HEK293 (cell line): ENCODE data around the gene ATP7A.

Source experiments
- CTCF ChIA-PET: fragments of 350-600 bp; formaldehyde crosslinking; extraction: SDS; loops from one replicate; lab custom pipeline; 2021; ENCODE audit warnings: antibody characterized with exemption; lab: Yijun Ruan, JAX
- POLR2A ChIA-PET: fragments of 300-600 bp; formaldehyde crosslinking; extraction: SDS; loops from one replicate; lab custom pipeline; 2020; ENCODE audit warnings: antibody characterized with exemption, inconsistent platforms; lab: Yijun Ruan, JAX
- H3K27ac ChIP-seq: fragments of 200-500 bp; sonication (Bioruptor generic); 2 replicates; pipeline ENCODE4 v1.5.1; 2014; ENCODE audit warnings: low read depth, low read length, control low read depth, inconsistent platforms; ENCODE audit errors: extremely low read depth
- H3K36me3 ChIP-seq, 2 experiments: fragments of 200-500 bp in 1 of 2; sonication (Bioruptor generic) in 1 of 2; 1 replicate in 1 of 2; 2 replicates in 1 of 2; pipeline ENCODE4 v1.5.1; 2014 to 2017; ENCODE audit warnings: inconsistent platforms in 2 of 2, low read length in 2 of 2; ENCODE audit not compliant: control insufficient read depth in 2 of 2, insufficient read depth in 1 of 2
- H3K4me1 ChIP-seq: fragments of 200-500 bp; sonication (Bioruptor generic); 2 replicates; pipeline ENCODE4 v1.5.1; 2014; ENCODE audit warnings: mild to moderate bottlenecking, low read length, inconsistent platforms; ENCODE audit not compliant: control insufficient read depth, insufficient read depth
- H3K4me3 ChIP-seq: 2 replicates; pipeline ENCODE4 v1.5.1; 2011; ENCODE audit warnings: low read depth, mild to moderate bottlenecking, control low read depth, low read length, moderate library complexity
- H3K9me3 ChIP-seq: fragments of 200-500 bp; sonication (Bioruptor generic); 2 replicates; pipeline ENCODE4 v1.5.1; 2014; ENCODE audit warnings: low read depth, low read length, inconsistent platforms; ENCODE audit not compliant: control insufficient read depth, insufficient read depth
- EGR2 ChIP-seq: fragments of 450-650 bp; formaldehyde crosslinking; IDR thresholded peaks from 2 replicates; pipeline ENCODE4 v1.5.1; 2016; ENCODE audit warnings: low read depth, missing biosample characterization, missing genetic modification characterization
- GFI1B ChIP-seq: fragments of 450-650 bp; formaldehyde crosslinking; IDR thresholded peaks from 2 replicates; pipeline ENCODE4 v1.5.1; 2016; ENCODE audit warnings: missing biosample characterization, missing genetic modification characterization
- GLI4 ChIP-seq: fragments of 450-650 bp; formaldehyde crosslinking; IDR thresholded peaks from 2 replicates; pipeline ENCODE4 v1.5.1; 2016; ENCODE audit warnings: missing biosample characterization, missing genetic modification characterization
- HOXD13 ChIP-seq: sonication (generic); formaldehyde crosslinking; IDR thresholded peaks from 2 replicates; pipeline ENCODE4 v1.8.0; 2022; ENCODE audit warnings: missing genetic modification reagents, borderline replicate concordance
- KLF10 ChIP-seq: fragments of 450-650 bp; IDR thresholded peaks from 2 replicates; pipeline ENCODE4 v1.5.1; 2018; ENCODE audit warnings: missing biosample characterization, mild to moderate bottlenecking, missing genetic modification characterization
- PRDM1 ChIP-seq: fragments of 450-650 bp; formaldehyde crosslinking; IDR thresholded peaks from 2 replicates; pipeline ENCODE4; 2016; ENCODE audit warnings: missing biosample characterization, missing genetic modification characterization
- ZBTB6 ChIP-seq: fragments of 450-650 bp; formaldehyde crosslinking; IDR thresholded peaks from 2 replicates; pipeline ENCODE4 v1.5.1; 2017; ENCODE audit warnings: missing biosample characterization, missing genetic modification characterization
- ZNF169 ChIP-seq: fragments of 450-650 bp; formaldehyde crosslinking; IDR thresholded peaks from 2 replicates; pipeline ENCODE4 v1.5.1; 2016; ENCODE audit warnings: missing biosample characterization, missing genetic modification characterization
- ZNF174 ChIP-seq: fragments of 450-650 bp; formaldehyde crosslinking; IDR thresholded peaks from 2 replicates; pipeline ENCODE4 v1.5.0; 2017; ENCODE audit warnings: missing biosample characterization, mild to moderate bottlenecking, missing genetic modification characterization
- ZNF211 ChIP-seq: fragments of 450-650 bp; formaldehyde crosslinking; IDR thresholded peaks from 2 replicates; pipeline ENCODE4 v1.5.1; 2016; ENCODE audit warnings: low read depth, missing biosample characterization, missing genetic modification characterization
- ZNF23 ChIP-seq: fragments of 450-650 bp; formaldehyde crosslinking; IDR thresholded peaks from 2 replicates; pipeline ENCODE4 v1.5.1; 2016; ENCODE audit warnings: missing biosample characterization, missing genetic modification characterization, borderline replicate concordance
- ZNF335 ChIP-seq: fragments of 450-650 bp; formaldehyde crosslinking; conservative IDR thresholded peaks from 2 replicates; pipeline ENCODE4 v1.5.1; 2016; ENCODE audit warnings: missing biosample characterization, missing genetic modification characterization
- ZNF362 ChIP-seq: fragments of 450-650 bp; formaldehyde crosslinking; IDR thresholded peaks from 2 replicates; pipeline ENCODE4 v1.5.1; 2016; ENCODE audit warnings: missing biosample characterization, missing genetic modification characterization
- ZNF501 ChIP-seq: fragments of 450-650 bp; formaldehyde crosslinking; IDR thresholded peaks from 2 replicates; pipeline ENCODE4 v1.5.1; 2016; ENCODE audit warnings: missing biosample characterization, missing genetic modification characterization
- ZNF521 ChIP-seq: fragments of 450-650 bp; formaldehyde crosslinking; IDR thresholded peaks from 2 replicates; pipeline ENCODE4 v1.5.1; 2017; ENCODE audit warnings: missing biosample characterization, mild to moderate bottlenecking, missing genetic modification characterization
- ZNF549 ChIP-seq: fragments of 450-650 bp; IDR thresholded peaks from 2 replicates; pipeline ENCODE4 v1.5.1; 2018; ENCODE audit warnings: missing biosample characterization, missing genetic modification characterization, mild to moderate bottlenecking, inconsistent platforms, moderate library complexity
- ZNF555 ChIP-seq: fragments of 450-650 bp; formaldehyde crosslinking; conservative IDR thresholded peaks from 2 replicates; pipeline ENCODE4 v1.5.1; 2017; ENCODE audit warnings: missing biosample characterization, mild to moderate bottlenecking, missing genetic modification characterization, inconsistent platforms
- ZNF558 ChIP-seq: fragments of 450-650 bp; formaldehyde crosslinking; IDR thresholded peaks from 2 replicates; pipeline ENCODE4 v1.5.1; 2016; ENCODE audit warnings: missing biosample characterization, missing genetic modification characterization
- ZNF585B ChIP-seq: fragments of 450-650 bp; formaldehyde crosslinking; IDR thresholded peaks from 2 replicates; pipeline ENCODE4 v1.5.1; 2016; ENCODE audit warnings: missing biosample characterization, missing genetic modification characterization
- ZNF596 ChIP-seq: fragments of 450-650 bp; IDR thresholded peaks from 2 replicates; pipeline ENCODE4 v1.5.0; 2018; ENCODE audit warnings: missing biosample characterization, mild to moderate bottlenecking, missing genetic modification characterization, moderate library complexity
- ZNF610 ChIP-seq: fragments of 450-650 bp; formaldehyde crosslinking; IDR thresholded peaks from 2 replicates; pipeline ENCODE4 v1.5.1; 2016; ENCODE audit warnings: missing biosample characterization, missing genetic modification characterization, borderline replicate concordance
- ZNF629 ChIP-seq: fragments of 450-650 bp; formaldehyde crosslinking; IDR thresholded peaks from 2 replicates; pipeline ENCODE4 v1.5.1; 2017; ENCODE audit warnings: missing biosample characterization, missing genetic modification characterization
- ZNF639 ChIP-seq: fragments of 450-650 bp; formaldehyde crosslinking; IDR thresholded peaks from 2 replicates; pipeline ENCODE4 v1.5.1; 2016; ENCODE audit warnings: missing biosample characterization, missing genetic modification characterization
- ZNF658 ChIP-seq: fragments of 450-650 bp; formaldehyde crosslinking; IDR thresholded peaks from 2 replicates; pipeline ENCODE4; 2016; ENCODE audit warnings: missing biosample characterization, missing genetic modification characterization
- ZNF664 ChIP-seq: fragments of 450-650 bp; formaldehyde crosslinking; IDR thresholded peaks from 2 replicates; pipeline ENCODE4 v1.5.1; 2016; ENCODE audit warnings: missing biosample characterization, missing genetic modification characterization
- ZNF692 ChIP-seq: fragments of 450-650 bp; formaldehyde crosslinking; IDR thresholded peaks from 2 replicates; pipeline ENCODE4 v1.5.1; 2016; ENCODE audit warnings: missing biosample characterization, missing genetic modification characterization
- ZNF830 ChIP-seq: fragments of 450-650 bp; IDR thresholded peaks from 2 replicates; pipeline ENCODE4 v1.5.0; 2018; ENCODE audit warnings: missing biosample characterization, missing genetic modification characterization, low read depth, mild to moderate bottlenecking, moderate library complexity

The ATP7A gene

GRCh38 chrX:78064698-78065601 lies 154.5 kb downstream of the ATP7A start (continued):
- TF ChIP-seq GFI1B (tag by site-specific recombination) (peak; percentile 49; the same call in 1 of the 2 replicates), ZNF629 (tag by site-specific recombination) (peak; percentile 66), GLI4 (tag by site-specific recombination) (0 out of 2 replicates have a peak, but pooled peaks have one; percentile 37), ZNF692 (tag by site-specific recombination) (0 out of 2 replicates have a peak, but pooled peaks have one; percentile 52), ZNF362 (tag by site-specific recombination) (peak; percentile 33; the same call in 1 of the 2 replicates), ZNF558 (tag by site-specific recombination) (peak; percentile 43; the same call in 1 of the 2 replicates)

- H3K9me3 ChIP-seq = peaks cover 2% of the 10 kb centered on the region
- ChIA-PET CTCF (interaction anchor here (1.5 kb wide), 1 partner anchor 42 kb away, joined by 4 read pairs; no protein-coding TSS in a partner anchor), POLR2A (no interaction called here)
- no peak overlapping the region for H3K4me3 ChIP-seq
- H3K27ac ChIP-seq = no peak overlapping the region
- TF ChIP-seq ZNF549 (tag by site-specific recombination) = no peak
- TF ChIP-seq ZNF639 (tag by site-specific recombination) = no peak
- no peak for TF ChIP-seq ZNF585B
- TF ChIP-seq ZNF830 = no peak
- TF ChIP-seq ZNF169 (tag by site-specific recombination) = no peak
- TF ChIP-seq ZNF692 (tag by site-specific recombination) = peak; percentile 52; the same call in 1 of the 2 replicates
- H3K4me1 ChIP-seq = no peaks in the 10 kb centered on the region
- H3K36me3 ChIP-seq = no peaks in the 10 kb centered on the region
Measured at GRCh38 chrX:78066110-78066509, 155.6 kb downstream of the ATP7A start.

DNA sequence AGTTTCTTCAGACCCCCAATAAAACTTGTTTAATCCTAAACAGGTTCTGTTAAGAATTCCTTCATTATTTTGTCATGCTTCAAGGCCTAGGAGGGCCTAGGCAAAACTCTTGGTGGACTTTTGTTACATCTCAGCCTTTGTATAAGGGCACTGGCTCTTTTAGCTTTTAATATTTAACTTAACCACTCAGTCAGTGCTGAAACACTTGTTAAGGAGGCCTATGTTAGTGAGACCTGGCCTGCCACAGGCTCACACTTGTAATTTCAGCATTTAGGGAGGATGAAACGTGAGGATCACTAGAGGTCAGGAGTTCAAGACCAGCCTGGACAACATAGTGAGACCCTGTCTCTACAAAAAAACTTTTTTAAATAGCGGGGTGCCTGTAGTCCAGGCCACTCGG lies 160.8 kb downstream of the ATP7A start:
- no peaks in the 10 kb centered on the region for H3K36me3 ChIP-seq
- TF ChIP-seq EGR2 (tag by site-specific recombination) (no peak), ZBTB6 (no peak), HOXD13 (CRISPR knock-in tag) (no peak), ZNF610 (tag by site-specific recombination) (no peak), PRDM1 (tag by site-specific recombination) (no peak), ZNF23 (tag by site-specific recombination) (no peak), ZNF501 (tag by site-specific recombination) (no peak), ZNF335 (tag by site-specific recombination) (no peak), ZNF211 (tag by site-specific recombination) (no peak), ZNF658 (tag by site-specific recombination) (no peak), KLF10 (no peak), ZNF174 (tag by site-specific recombination) (no peak), ZNF596 (tag by site-specific recombination) (no peak), ZNF521 (tag by site-specific recombination) (no peak), ZNF664 (tag by site-specific recombination) (no peak), ZNF555 (no peak)

More for the DNA sequence above, 160.8 kb downstream of the ATP7A start:
- Histone ChIP-seq H3K9me3 (peaks cover 2% of the 10 kb centered on the region), H3K27ac (no peak overlapping the region), H3K4me1 (no peaks in the 10 kb centered on the region), H3K4me3 (no peak overlapping the region)
- ChIA-PET CTCF (interaction anchor here (0.6 kb wide), 1 partner anchor 129 kb away, joined by 6 read pairs; no protein-coding TSS in a partner anchor), POLR2A (no interaction called here)
